Testis (tissue), 3 donors: ENCODE results near the gene NAXE. TPM values are rescaled to one million over a fixed set of nuclear protein-coding genes. Genes with fewer than 3 reads are reported as not detected.

Experiments used
- DNase-seq: peaks from one replicate; pipeline ENCODE4 v3.0.0-alpha.2; 2019
- H3K27ac ChIP-seq, 2 donors: fragments of 200-600 bp; sonication (generic); one replicate each; pipeline ENCODE4 v1.5.1; 2019
- H3K27me3 ChIP-seq: fragments of 200-600 bp; sonication (generic); one replicate; pipeline ENCODE4 v1.5.1; 2019
- H3K36me3 ChIP-seq: fragments of 200-600 bp; sonication (generic); one replicate; pipeline ENCODE4 v1.5.1; 2017; ENCODE audit warnings: low read depth; ENCODE audit errors: missing control alignments
- H3K4me1 ChIP-seq: fragments of 200-600 bp; sonication (generic); one replicate; pipeline ENCODE4 v1.5.1; 2019
- H3K4me3 ChIP-seq, 2 donors: fragments of 200-600 bp; sonication (generic); one replicate each; pipeline ENCODE4 v1.5.1; 2017 to 2019
- H3K9me3 ChIP-seq: fragments of 200-600 bp; sonication (generic); one replicate; pipeline ENCODE4 v1.5.1; 2017
- POLR2A ChIP-seq: fragments of 450-650 bp; IDR thresholded peaks from one replicate; pipeline ENCODE4 v1.6.1; 2017; ENCODE audit warnings: antibody characterized with exemption, mild to moderate bottlenecking, moderate library complexity
- WGBS, 2 donors: methylation state at CpG; one replicate each; pipeline ENCODE4 v1.1.5; 2018; 5-methylcytosine and 5-hydroxymethylcytosine counted together
- intact Hi-C: fragments of 100-400 bp; cut with DNase I; formaldehyde crosslinking; loops from one replicate; pipeline ENCODE4 v1.15.1; 2023; ENCODE audit warnings: low total_unique reads
- polyA plus RNA-seq: library from polyadenylated mRNA; stranded (reverse); fragments of 350-450 nt; fragmentation: Illumina TruSeq; extraction: RNeasy Lipid Tissue Mini Kit (QIAGEN cat#74804); gene quantifications from one replicate; pipeline ENCODE4 v1.2.3, GENCODE V29; 2014; ENCODE audit warnings: low read depth, low replicate concordance; ENCODE audit not compliant: insufficient read depth
- total RNA-seq, 2 donors: library from RNA; depleted of rRNA; stranded (reverse); fragments of >200 nt; gene quantifications; one replicate each; pipeline ENCODE4 v1.2.3, GENCODE V29; 2016
- TF ChIP-seq, protein P1 (sequence below), 3 experiments: fragments of 450-650 bp in 2 of 3; fragments of 200-600 bp in 1 of 3; sonication (generic) in 1 of 3; IDR thresholded peaks; one replicate each; pipeline ENCODE4 v1.5.1; 2016 to 2019; ENCODE audit warnings: antibody characterized with exemption in 3 of 3, mild to moderate bottlenecking in 2 of 3, moderate library complexity in 1 of 3

Gene NAXE
- total and polyA plus RNA-seq, 3 donors from 2014 or later = 110 to 200 (median 142) TPM

DNA sequence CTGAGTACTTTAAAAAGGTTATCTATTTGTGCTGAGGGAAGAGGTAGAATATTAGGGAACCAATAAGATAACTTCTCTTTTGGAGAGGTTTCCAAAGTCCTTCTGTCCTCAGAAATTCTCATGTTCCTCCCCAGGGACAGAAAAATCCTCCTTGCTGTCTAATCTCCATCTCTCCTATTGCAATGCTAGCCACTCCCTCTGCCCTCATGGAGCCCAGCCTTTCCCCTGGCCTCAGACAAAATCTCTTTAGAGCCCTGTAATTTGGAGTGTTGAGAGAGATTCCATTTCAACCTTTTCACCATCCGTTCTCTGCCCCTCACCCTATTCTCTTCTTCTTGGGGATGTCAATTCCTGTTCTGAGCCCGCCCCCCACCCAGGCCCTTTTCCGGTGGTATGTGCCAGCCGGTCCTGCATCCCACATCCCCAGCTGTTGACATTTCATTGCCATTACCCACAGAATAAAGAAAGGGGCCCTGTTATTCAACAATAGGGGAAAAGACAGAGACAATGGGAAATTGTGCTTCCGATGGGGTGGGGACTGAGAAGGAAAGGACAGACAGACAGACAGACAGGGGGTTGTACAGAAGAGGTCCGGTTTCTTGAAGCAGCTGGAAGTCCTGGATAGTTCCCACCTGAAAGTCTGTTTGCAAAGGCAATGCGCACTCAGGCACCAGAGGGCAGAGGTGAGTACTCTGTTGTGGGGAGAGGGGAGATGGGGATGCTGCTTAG is 27.4 kb downstream of the NAXE start, which contains the start of gene HAPLN2:
Gene HAPLN2 (plus strand): TSS at position 563 of the 729 bp plus-strand sequence. CDS start 4,076 bp downstream, outside the sequence.
- 40 to 49% methylated on average over 7 of the region's 7 CpGs for WGBS, 2 donors
- peaks cover 14% of the 10 kb centered on the region for H3K4me1 ChIP-seq
- no peak within 1 kb of the TSS for H3K4me3 ChIP-seq
- no peaks in the 10 kb centered on the region for H3K9me3 ChIP-seq
- intact Hi-C loops = no loop called here
- DNase-seq = no peak
- H3K36me3 ChIP-seq = no peaks in the 10 kb centered on the region
- no peak within 1 kb of the TSS for H3K27ac ChIP-seq
- H3K27me3 ChIP-seq = no peaks in the 10 kb centered on the region
- TF ChIP-seq, protein P1, sequence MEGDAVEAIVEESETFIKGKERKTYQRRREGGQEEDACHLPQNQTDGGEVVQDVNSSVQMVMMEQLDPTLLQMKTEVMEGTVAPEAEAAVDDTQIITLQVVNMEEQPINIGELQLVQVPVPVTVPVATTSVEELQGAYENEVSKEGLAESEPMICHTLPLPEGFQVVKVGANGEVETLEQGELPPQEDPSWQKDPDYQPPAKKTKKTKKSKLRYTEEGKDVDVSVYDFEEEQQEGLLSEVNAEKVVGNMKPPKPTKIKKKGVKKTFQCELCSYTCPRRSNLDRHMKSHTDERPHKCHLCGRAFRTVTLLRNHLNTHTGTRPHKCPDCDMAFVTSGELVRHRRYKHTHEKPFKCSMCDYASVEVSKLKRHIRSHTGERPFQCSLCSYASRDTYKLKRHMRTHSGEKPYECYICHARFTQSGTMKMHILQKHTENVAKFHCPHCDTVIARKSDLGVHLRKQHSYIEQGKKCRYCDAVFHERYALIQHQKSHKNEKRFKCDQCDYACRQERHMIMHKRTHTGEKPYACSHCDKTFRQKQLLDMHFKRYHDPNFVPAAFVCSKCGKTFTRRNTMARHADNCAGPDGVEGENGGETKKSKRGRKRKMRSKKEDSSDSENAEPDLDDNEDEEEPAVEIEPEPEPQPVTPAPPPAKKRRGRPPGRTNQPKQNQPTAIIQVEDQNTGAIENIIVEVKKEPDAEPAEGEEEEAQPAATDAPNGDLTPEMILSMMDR (IDR thresholded peaks at IDR 0.05) = no peak
- no peak for TF ChIP-seq POLR2A

DNA sequence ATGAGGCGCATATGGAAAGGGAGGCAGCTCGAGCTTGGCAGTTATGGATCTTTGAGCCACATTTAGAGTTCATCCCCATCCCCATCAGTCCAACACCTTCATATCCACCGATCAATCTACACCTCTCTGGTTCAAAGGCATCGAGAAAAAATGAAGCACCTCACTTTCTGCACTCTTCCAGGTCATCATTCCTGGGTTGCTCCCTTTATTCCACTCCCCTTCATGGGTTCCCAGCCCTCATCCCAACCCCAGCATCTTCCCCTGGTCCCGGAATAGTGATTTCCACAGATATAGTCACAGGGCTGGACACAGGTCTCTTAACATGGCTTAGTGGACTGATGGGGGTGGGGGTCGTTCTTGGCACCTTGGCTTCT is 28.0 kb downstream of the NAXE start:
- no peak for DNase-seq
- Histone ChIP-seq H3K27me3 (no peaks in the 10 kb centered on the region), H3K4me1 (peaks cover 20% of the 10 kb centered on the region), H3K9me3 (no peaks in the 10 kb centered on the region), H3K4me3 (no peak overlapping the region), H3K36me3 (no peaks in the 10 kb centered on the region), H3K27ac (no peak overlapping the region)
- 49 to 50% methylated on average over 6 of the region's 6 CpGs for WGBS, 2 donors
- intact Hi-C loops = no loop called here
- TF ChIP-seq, protein P1 (IDR thresholded peaks at IDR 0.05) = no peak
- TF ChIP-seq POLR2A = no peak

DNA sequence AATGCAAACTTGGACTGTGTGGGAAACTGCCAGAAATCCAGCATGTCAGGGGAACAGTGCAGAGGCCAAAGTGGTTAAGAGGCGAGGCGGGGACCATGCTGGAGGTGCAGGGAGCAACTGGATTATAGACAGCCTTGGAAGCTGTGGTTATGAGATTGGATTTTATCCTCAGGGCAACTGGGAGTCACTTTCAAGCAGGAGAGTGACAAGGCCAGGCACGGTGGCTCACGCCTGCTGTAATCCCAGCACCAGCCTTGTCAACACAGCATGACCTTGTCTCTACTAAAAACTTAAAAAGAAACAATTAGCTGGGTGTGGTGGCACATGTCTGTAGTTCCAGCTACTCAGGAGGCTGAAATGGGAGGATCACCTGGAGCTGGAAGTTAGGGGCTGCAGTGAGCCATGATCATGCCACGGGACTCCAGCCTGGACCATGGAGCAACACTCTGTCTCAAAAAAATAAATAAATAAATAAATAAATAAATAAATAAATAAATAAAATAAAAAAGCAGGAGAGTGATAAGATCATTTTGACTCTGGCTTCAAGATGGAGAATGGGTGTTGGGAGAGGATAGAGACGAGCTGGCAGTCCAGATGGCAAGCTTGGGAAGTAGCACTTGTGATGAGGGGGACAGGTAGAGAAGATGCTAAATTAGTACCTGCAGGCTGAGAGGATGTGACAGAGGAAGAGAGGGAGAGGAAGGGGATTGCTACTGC is 31.2 kb downstream of the NAXE start:
- no peaks in the 10 kb centered on the region for H3K36me3 ChIP-seq
- H3K4me3 ChIP-seq = no peak overlapping the region
- intact Hi-C loops = no loop called here
- TF ChIP-seq, protein P1 (IDR thresholded peaks at IDR 0.05) = no peak
- no peak for TF ChIP-seq POLR2A
- 62 to 86% methylated on average over 4 to 6 of the region's 6 CpGs for WGBS, 2 donors
- no peaks in the 10 kb centered on the region for H3K9me3 ChIP-seq
- DNase-seq = no peak
- peaks cover 20% of the 10 kb centered on the region for H3K4me1 ChIP-seq
- H3K27me3 ChIP-seq = no peaks in the 10 kb centered on the region
- no peak overlapping the region for H3K27ac ChIP-seq

DNA sequence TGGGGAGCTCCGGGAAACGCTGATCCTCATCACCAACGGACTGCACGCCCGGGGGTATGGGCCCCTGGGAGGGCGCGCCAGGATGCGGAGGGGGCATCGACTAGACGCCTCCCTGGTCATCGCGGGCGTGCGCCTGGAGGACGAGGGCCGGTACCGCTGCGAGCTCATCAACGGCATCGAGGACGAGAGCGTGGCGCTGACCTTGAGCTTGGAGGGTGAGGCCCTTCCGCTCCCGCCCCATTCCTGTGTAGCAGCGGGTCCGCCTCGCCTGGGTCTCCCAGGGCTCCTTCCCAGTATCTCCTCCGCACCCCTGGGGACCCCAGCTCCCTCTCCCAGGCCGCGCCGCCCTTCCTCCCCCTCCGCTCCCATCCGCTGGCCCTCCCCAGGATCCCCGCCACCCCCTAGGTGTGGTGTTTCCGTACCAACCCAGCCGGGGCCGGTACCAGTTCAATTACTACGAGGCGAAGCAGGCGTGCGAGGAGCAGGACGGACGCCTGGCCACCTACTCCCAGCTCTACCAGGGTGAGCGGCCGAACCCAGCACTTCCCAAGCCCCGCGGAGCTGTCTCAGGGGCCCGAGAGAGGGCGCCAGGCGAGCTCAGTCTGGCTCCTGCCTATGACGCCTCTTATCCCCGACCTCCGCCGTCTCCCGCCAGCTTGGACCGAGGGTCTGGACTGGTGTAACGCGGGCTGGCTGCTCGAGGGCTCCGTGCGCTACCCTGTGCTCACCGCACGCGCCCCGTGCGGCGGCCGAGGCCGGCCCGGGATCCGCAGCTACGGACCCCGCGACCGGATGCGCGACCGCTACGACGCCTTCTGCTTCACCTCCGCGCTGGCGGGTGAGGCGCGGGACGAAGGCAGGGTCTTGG is 32.6 kb downstream of the NAXE start:
- intact Hi-C loops = no loop called here
- H3K27ac ChIP-seq = peak overlapping the region in 1 of 2 donors; percentile 41

More for the DNA sequence above, 32.6 kb downstream of the NAXE start:
- TF ChIP-seq, protein P1 (IDR thresholded peaks at IDR 0.05) = peak in 1 of 3 experiments; percentile 33
- TF ChIP-seq POLR2A = no peak
- Histone ChIP-seq H3K4me1 (peaks cover 18% of the 10 kb centered on the region), H3K27me3 (no peaks in the 10 kb centered on the region), H3K36me3 (no peaks in the 10 kb centered on the region), H3K4me3 (peak overlapping the region; percentile 47 to 62), H3K9me3 (no peaks in the 10 kb centered on the region)
- WGBS, 2 donors = 0 to 1% methylated on average over 30 to 51 of the region's 87 CpGs
- peak; percentile 73 for DNase-seq
